Activated naive CD8-positive, alpha-beta T cell (primary cell): ENCODE measurements around the gene METTL2A.
"Not testable (repeated sequence)": the region's sequence is repeated elsewhere in the genome, so short reads cannot be mapped to it uniquely, and the experiment has no call there.

Source experiments
- H3K27ac Mint-ChIP-seq: one replicate; pipeline ENCODE4 v1.8.0; 2021; ENCODE audit warnings: mixed read lengths
- H3K27me3 Mint-ChIP-seq: one replicate; pipeline ENCODE4 v1.8.0; 2021; ENCODE audit warnings: mixed read lengths
- H3K36me3 Mint-ChIP-seq: one replicate; pipeline ENCODE4 v1.8.0; 2021; ENCODE audit warnings: mixed read lengths
- H3K4me1 Mint-ChIP-seq: one replicate; pipeline ENCODE4 v1.8.0; 2021; ENCODE audit warnings: low read depth, mixed read lengths
- H3K4me3 Mint-ChIP-seq: one replicate; pipeline ENCODE4 v1.8.0; 2021; ENCODE audit warnings: mild to moderate bottlenecking, mixed read lengths
- H3K9me3 Mint-ChIP-seq: one replicate; pipeline ENCODE4 v1.8.0; 2021; ENCODE audit warnings: low read depth, mixed read lengths

The METTL2A gene

GRCh38 chr17:62454111-62454510, 30.4 kb downstream of the METTL2A start:
- H3K4me3 Mint-ChIP-seq, H3K4me1 Mint-ChIP-seq, H3K27me3 Mint-ChIP-seq, H3K27ac Mint-ChIP-seq, H3K9me3 Mint-ChIP-seq, H3K36me3 Mint-ChIP-seq: not testable (repeated sequence)

- Mint-ChIP-seq H3K4me3 (no peak overlapping the region), H3K9me3 (no peaks in the 10 kb centered on the region), H3K4me1 (peaks cover 10% of the 10 kb centered on the region)
Measured at GRCh38 chr17:62456016-62456415, 32.3 kb downstream of the METTL2A start.

DNA sequence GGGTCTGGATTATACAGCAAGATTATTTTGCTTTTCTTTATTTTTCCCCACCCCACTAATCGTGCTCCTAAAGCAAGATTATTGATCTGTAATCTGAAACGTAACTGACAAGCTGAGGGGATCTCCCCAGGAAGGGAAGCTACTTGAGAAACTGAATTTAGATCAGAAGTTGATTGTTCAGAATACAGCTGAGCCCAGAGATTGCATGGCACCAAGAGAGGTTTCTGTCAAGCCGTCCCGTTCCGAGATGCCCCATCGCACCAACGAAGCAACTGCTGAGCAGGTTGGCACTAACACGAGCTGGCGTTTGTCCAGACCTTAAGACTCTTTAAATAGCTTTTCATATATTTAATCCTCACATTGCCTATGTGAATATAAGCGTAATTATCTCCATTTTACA, 34.8 kb downstream of the METTL2A start:
- H3K4me3 Mint-ChIP-seq, H3K27me3 Mint-ChIP-seq, H3K9me3 Mint-ChIP-seq, H3K4me1 Mint-ChIP-seq, H3K27ac Mint-ChIP-seq, H3K36me3 Mint-ChIP-seq: not testable (repeated sequence)

More at GRCh38 chr17:62456016-62456415, 32.3 kb downstream of the METTL2A start:
- peaks cover 2% of the 10 kb centered on the region for H3K36me3 Mint-ChIP-seq
- no peak overlapping the region for H3K27ac Mint-ChIP-seq
- H3K27me3 Mint-ChIP-seq, result no peaks in the 10 kb centered on the region

- not testable (repeated sequence) for H3K4me1 Mint-ChIP-seq, H3K36me3 Mint-ChIP-seq, H3K4me3 Mint-ChIP-seq, H3K9me3 Mint-ChIP-seq, H3K27ac Mint-ChIP-seq, H3K27me3 Mint-ChIP-seq
Measured at GRCh38 chr17:62464422-62464821, 40.7 kb downstream of the METTL2A start.

DNA sequence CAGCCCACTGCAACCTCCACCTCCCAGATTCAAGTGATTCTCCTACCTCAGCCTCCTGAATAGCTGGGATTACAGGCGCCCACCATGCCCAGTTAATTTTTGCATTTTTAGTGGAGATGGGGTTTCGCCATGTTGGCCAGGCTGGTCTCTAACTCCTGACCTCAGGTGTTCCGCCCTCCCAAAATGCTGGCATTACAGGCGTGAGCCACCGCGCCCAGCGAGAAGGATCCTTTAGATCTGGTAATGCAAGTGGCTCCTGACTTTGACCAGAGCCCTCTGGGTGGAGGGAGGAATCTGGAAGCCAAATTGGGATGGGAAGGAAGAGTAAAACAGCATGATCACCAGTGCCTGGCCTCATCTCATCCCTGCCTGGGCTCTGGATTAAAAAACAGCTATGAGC, 41.6 kb downstream of the METTL2A start:
- not testable (repeated sequence) for H3K4me1 Mint-ChIP-seq, H3K27me3 Mint-ChIP-seq, H3K27ac Mint-ChIP-seq, H3K9me3 Mint-ChIP-seq, H3K4me3 Mint-ChIP-seq, H3K36me3 Mint-ChIP-seq

DNA sequence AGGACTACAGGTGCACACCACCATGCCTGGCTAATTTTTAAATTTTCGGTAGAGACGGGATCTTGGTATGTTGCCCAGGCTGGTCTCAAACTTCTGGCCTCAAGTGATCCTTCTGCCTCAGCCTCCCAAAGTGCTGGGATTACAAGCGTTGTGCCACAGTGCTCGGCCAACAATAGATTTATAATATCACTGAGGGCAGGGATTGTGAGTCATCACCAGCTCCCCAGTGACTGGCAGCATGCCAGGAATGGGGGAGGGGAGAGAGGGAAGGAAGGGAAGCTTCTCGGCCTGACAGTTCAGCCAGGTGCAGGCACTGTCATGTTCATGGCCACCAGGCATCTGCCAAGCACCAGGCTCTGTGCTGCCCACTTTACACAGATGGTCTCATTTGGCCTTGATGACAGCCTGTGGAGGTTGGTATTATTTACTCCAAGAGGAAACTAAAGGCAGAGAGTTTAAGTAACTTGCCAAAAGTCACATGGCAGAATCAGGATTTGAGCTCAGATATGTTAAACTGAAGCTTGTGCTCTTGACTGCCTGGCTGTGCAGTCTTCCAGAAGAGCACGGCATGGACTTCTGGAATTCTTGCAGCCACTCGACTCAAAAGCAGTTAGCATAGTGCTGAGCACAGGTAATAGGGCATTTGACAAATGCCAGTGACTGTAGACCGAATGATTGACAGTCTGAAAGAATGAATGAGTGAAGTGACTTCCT, 47.1 kb downstream of the METTL2A start:
- not testable (repeated sequence) for H3K27me3 Mint-ChIP-seq, H3K27ac Mint-ChIP-seq, H3K4me3 Mint-ChIP-seq

GRCh38 chr17:62471380-62471880, 47.7 kb downstream of the METTL2A start:
- H3K27ac Mint-ChIP-seq, result not testable (repeated sequence)

More for the DNA sequence above, 47.1 kb downstream of the METTL2A start:
- H3K4me1 Mint-ChIP-seq, H3K36me3 Mint-ChIP-seq, H3K9me3 Mint-ChIP-seq: not testable (repeated sequence)

DNA sequence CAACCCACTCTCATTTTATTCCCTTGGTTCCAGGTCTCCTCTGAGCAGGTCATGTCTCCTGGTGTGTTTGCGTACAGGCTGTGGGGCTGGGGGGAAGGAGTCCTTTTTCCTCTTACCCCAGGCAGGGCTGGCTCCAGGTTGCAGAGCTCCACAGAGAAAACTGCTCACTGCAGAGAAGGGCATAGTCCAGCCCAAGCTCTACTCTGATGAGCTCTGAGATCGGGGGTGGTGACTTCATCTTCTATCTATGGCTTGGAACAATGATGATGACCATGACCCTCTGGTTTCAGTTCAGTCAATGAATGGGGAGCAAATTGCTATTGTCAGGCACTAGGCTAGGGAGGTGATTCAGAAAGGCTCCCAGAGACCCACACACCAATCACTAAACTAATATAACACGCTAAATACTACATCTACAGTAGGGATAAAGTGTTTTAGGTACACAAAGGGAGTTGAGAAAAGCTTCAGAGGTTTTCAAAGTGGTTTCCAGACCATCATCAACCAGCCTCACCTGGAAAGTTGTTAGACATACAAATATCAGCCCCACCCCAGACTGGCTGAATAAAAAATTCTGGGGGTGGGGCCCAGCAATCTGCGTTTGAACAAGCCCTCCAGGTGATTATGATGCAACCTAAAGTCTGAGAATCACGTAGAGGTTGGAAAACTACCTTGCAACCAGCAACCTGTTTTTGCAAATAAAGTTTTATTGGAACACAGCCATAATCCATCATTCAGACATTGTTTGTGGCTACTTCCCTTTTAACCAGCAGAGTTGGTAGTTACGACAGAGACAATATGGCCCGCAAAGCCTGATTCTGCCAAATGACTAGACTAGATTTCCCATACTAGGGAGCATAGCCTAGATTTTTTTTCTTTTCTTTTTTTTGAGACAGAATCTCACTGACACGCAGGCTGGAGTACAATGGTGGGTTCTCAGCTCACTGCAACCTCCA, 49.6 kb downstream of the METTL2A start:
- H3K27me3 Mint-ChIP-seq, H3K36me3 Mint-ChIP-seq, H3K9me3 Mint-ChIP-seq, H3K4me3 Mint-ChIP-seq, H3K27ac Mint-ChIP-seq: not testable (repeated sequence)
- H3K4me1 Mint-ChIP-seq, result peaks cover 16% of the 10 kb centered on the region

More at GRCh38 chr17:62471380-62471880, 47.7 kb downstream of the METTL2A start:
- not testable (repeated sequence) for H3K4me3 Mint-ChIP-seq, H3K9me3 Mint-ChIP-seq, H3K27me3 Mint-ChIP-seq, H3K36me3 Mint-ChIP-seq, H3K4me1 Mint-ChIP-seq

- Mint-ChIP-seq H3K4me3 (peak overlapping the region; percentile 83), H3K27ac (peak overlapping the region; percentile 82), H3K4me1 (peaks cover 27% of the 10 kb centered on the region)
- not testable (repeated sequence) for H3K36me3 Mint-ChIP-seq, H3K9me3 Mint-ChIP-seq, H3K27me3 Mint-ChIP-seq
Measured at GRCh38 chr17:62477111-62477510, 53.4 kb downstream of the METTL2A start.

GRCh38 chr17:62477718-62478408, 54.2 kb downstream of the METTL2A start:
- H3K36me3 Mint-ChIP-seq, H3K27me3 Mint-ChIP-seq, H3K9me3 Mint-ChIP-seq: not testable (repeated sequence)
- Mint-ChIP-seq H3K4me3 (peak overlapping the region; percentile 83), H3K27ac (peak overlapping the region; percentile 82), H3K4me1 (peaks cover 32% of the 10 kb centered on the region)

DNA sequence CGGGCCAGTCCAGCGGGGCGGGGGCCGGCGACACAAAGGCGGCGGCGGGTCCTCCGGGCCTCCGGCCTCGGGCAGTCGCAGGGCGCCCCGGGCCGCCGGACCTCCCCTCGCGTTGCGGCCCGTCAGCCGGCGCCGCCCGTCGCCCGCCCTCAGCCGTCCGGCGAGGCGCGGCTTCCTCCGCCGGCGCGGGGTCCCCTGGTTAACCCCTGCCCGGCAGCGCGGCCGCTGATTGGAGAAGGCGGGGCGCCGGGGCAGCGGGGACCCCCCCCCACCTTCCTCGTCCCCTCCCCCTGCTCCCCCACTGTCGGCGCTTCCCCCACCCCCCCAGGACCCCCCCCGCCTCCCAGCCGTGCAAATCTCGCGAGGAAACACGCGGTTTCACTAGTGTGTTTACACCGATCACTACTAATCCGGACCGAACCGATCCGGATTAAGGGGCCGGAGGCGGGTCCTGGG, 54.8 kb downstream of the METTL2A start, which contains the start of gene TLK2:
TLK2 (plus strand) TSS at position 402 of the 456 bp plus-strand sequence. CDS start 2,301 bp downstream, outside the sequence.
- Mint-ChIP-seq H3K4me1 (peaks cover 36% of the 10 kb centered on the region), H3K4me3 (peak within 1 kb of the TSS; percentile 93), H3K36me3 (peaks cover 2% of the 10 kb centered on the region), H3K9me3 (no peaks in the 10 kb centered on the region), H3K27ac (peak within 1 kb of the TSS; percentile 96), H3K27me3 (no peaks in the 10 kb centered on the region)

DNA sequence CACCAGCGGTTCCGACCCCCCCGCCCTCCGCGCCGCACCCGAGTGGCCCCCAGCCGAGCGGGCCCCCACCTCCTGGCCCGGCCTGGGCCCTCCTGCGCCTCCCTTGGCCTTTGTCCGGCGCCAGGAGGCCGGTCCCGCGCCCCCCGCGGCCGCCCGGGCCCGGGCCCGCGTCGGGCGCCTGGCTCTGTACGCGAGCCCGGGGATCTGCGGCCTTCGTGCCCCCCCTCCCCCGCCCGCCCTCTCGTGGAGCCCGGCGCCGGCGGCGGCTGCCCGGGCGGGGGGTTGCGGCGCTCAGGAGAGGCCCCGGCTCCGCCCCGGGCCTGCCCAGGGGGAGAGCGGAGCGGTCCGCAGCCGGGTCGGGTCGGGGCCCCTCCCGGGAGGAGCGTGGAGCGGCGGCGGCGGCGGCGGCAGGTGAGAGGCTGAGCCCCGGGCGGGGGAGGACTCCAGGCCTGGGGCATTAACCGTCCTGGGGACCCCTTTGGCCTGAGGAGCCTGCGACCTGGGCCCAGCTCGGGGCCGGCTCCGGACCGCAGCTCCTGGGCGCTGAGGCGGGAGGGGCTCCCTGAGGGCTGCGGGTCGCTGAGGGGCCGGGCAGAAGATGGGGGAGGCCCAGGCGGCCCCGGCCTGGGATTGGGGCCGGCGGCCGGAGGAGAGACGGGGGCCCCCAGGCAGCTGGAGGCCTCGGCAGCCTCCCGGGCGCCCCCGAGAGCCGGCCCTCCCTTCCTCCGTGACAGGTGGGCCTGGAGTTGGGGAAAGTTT, 55.4 kb downstream of the METTL2A start:
- peak overlapping the region; percentile 93 for H3K4me3 Mint-ChIP-seq
- not testable (repeated sequence) for H3K27ac Mint-ChIP-seq, H3K36me3 Mint-ChIP-seq, H3K9me3 Mint-ChIP-seq, H3K27me3 Mint-ChIP-seq
- peaks cover 39% of the 10 kb centered on the region for H3K4me1 Mint-ChIP-seq

DNA sequence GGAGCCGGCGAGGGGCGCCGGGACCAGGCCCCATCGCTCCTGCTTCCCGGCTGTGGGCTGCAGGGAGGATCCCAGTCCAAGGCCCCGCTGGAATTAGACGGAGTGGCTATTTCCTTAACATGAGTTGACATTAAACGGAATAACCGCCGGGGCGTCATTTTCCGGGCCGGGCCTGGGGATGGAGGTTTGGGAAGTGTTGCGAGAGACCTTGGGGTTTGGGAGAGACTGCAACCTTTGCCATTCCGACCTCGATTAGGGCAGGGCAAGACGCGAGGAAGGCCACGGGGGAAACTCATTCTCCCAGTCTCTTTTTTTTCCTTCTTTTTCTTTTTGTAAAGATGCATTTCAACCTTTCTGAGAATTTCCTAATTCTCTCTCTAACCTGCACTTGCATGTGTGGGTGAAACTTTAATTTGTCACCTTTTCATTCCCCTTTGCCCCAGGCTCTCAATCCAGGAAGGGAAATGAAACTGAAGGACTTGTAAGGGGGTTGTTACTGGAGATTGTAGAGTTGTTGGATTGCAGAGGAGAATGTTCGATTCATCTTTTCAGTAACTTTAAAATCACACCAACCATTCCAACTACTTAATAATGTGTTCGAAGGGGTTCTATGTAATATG, 56.1 kb downstream of the METTL2A start:
- H3K9me3 Mint-ChIP-seq, H3K27me3 Mint-ChIP-seq, H3K36me3 Mint-ChIP-seq: not testable (repeated sequence)
- Mint-ChIP-seq H3K4me3 (peak overlapping the region; percentile 93), H3K27ac (peak overlapping the region; percentile 96), H3K4me1 (peaks cover 40% of the 10 kb centered on the region)

- Mint-ChIP-seq H3K4me1 (peaks cover 47% of the 10 kb centered on the region), H3K27ac (peak overlapping the region; percentile 41)
- not testable (repeated sequence) for H3K36me3 Mint-ChIP-seq, H3K27me3 Mint-ChIP-seq, H3K4me3 Mint-ChIP-seq, H3K9me3 Mint-ChIP-seq
Measured at GRCh38 chr17:62482553-62482952, 58.9 kb downstream of the METTL2A start.
